ENCODE results near the gene NR2C1. TPM values are rescaled to one million over a fixed set of nuclear protein-coding genes. Genes with fewer than 3 reads are reported as not detected.
"Not testable (repeated sequence)": the region's sequence is repeated elsewhere in the genome, so short reads cannot be mapped to it uniquely, and the experiment has no call there.

Gene NR2C1
- total and polyA plus RNA-seq, 4 donors, result 9.5 to 59.5 (median 34.1) TPM

- DNase-seq (no peak), ATAC-seq (ENCODE audit: low FRiP score) (no peak)
- Histone ChIP-seq H3K27me3 (ENCODE audit: control insufficient read depth in 1 of 2, insufficient read depth in 2 of 2, low read length in 1 of 2) (no peaks in the 10 kb centered on the region), H3K4me1 (ENCODE audit: control insufficient read depth in 1 of 2, insufficient read depth in 2 of 2, low read length in 2 of 2) (peaks cover 4 to 6% of the 10 kb centered on the region in 2 donors), H3K27ac (ENCODE audit: low read depth in 1 of 2, low read length in 2 of 2) (no peak overlapping the region), H3K4me3 (ENCODE audit: low read length in 2 of 2) (no peak overlapping the region), H3K9me3 (ENCODE audit: control insufficient read depth, low read length) (no peaks in the 10 kb centered on the region), H3K36me3 (ENCODE audit: control insufficient read depth in 1 of 2, insufficient read depth in 2 of 2, low read length in 1 of 2) (no peaks in the 10 kb centered on the region)
- intact Hi-C loops (cut with DNase I), result loop anchor here (5.0 to 10.0 kb wide), 2 partner anchors 102 to 420 kb away; partner anchors contain the start of genes FGD6 (in 2 of the 2) and VEZT (in 2 of the 2)
- 56 to 59% methylated on average over 3 of the region's 3 CpGs for WGBS, 2 donors
These were observed 41.5 kb upstream of the NR2C1 start for GRCh38 chr12:95114766-95115405.

GRCh38 chr12:95107362-95107761 lies 33.9 kb upstream of the NR2C1 start:
- Histone ChIP-seq H3K27ac (ENCODE audit: low read depth in 1 of 2, low read length in 2 of 2) (no peak overlapping the region), H3K9me3 (ENCODE audit: control insufficient read depth, low read length) (no peaks in the 10 kb centered on the region), H3K4me3 (ENCODE audit: low read length in 2 of 2) (no peak overlapping the region), H3K27me3 (ENCODE audit: control insufficient read depth in 1 of 2, insufficient read depth in 2 of 2, low read length in 1 of 2) (no peaks in the 10 kb centered on the region), H3K36me3 (ENCODE audit: control insufficient read depth in 1 of 2, insufficient read depth in 2 of 2, low read length in 1 of 2) (peaks cover 0 to 3% of the 10 kb centered on the region in 2 donors), H3K4me1 (ENCODE audit: control insufficient read depth in 1 of 2, insufficient read depth in 2 of 2, low read length in 2 of 2) (no peaks in the 10 kb centered on the region)
- no peak for DNase-seq
- ATAC-seq (ENCODE audit: low FRiP score), result no peak
- WGBS, 2 donors, result 85% methylated on average over 7 of the region's 7 CpGs
- intact Hi-C loops (cut with DNase I), result no loop called here

- H3K36me3 ChIP-seq (ENCODE audit: control insufficient read depth in 1 of 2, insufficient read depth in 2 of 2, low read length in 1 of 2), result peaks cover 0 to 3% of the 10 kb centered on the region in 2 donors
- ATAC-seq (ENCODE audit: low FRiP score), result no peak
These were observed 32.1 kb upstream of the NR2C1 start for GRCh38 chr12:95105540-95105939.

GRCh38 chr12:95104919-95105452 lies 31.6 kb upstream of the NR2C1 start:
- H3K36me3 ChIP-seq (ENCODE audit: control insufficient read depth in 1 of 2, insufficient read depth in 2 of 2, low read length in 1 of 2), result peaks cover 0 to 3% of the 10 kb centered on the region in 2 donors
- 94 to 98% methylated on average over 2 of the region's 2 CpGs for WGBS, 2 donors
- no peaks in the 10 kb centered on the region for H3K4me1 ChIP-seq (ENCODE audit: control insufficient read depth in 1 of 2, insufficient read depth in 2 of 2, low read length in 2 of 2)
- no peak overlapping the region for H3K27ac ChIP-seq (ENCODE audit: low read depth in 1 of 2, low read length in 2 of 2)
- intact Hi-C loops (cut with DNase I), result no loop called here
- H3K4me3 ChIP-seq (ENCODE audit: low read length in 2 of 2), result no peak overlapping the region
- H3K9me3 ChIP-seq (ENCODE audit: control insufficient read depth, low read length), result no peaks in the 10 kb centered on the region
- ATAC-seq (ENCODE audit: low FRiP score), result no peak
- DNase-seq, result no peak
- no peaks in the 10 kb centered on the region for H3K27me3 ChIP-seq (ENCODE audit: control insufficient read depth in 1 of 2, insufficient read depth in 2 of 2, low read length in 1 of 2)

More at GRCh38 chr12:95105540-95105939, 32.1 kb upstream of the NR2C1 start:
- no peak for DNase-seq
- H3K27me3 ChIP-seq (ENCODE audit: control insufficient read depth in 1 of 2, insufficient read depth in 2 of 2, low read length in 1 of 2), result no peaks in the 10 kb centered on the region
- no peaks in the 10 kb centered on the region for H3K4me1 ChIP-seq (ENCODE audit: control insufficient read depth in 1 of 2, insufficient read depth in 2 of 2, low read length in 2 of 2)
- H3K4me3 ChIP-seq (ENCODE audit: low read length in 2 of 2), result no peak overlapping the region
- intact Hi-C loops (cut with DNase I), result no loop called here
- no peak overlapping the region for H3K27ac ChIP-seq (ENCODE audit: low read depth in 1 of 2, low read length in 2 of 2)
- H3K9me3 ChIP-seq (ENCODE audit: control insufficient read depth, low read length), result no peaks in the 10 kb centered on the region
- 95 to 96% methylated on average over 8 of the region's 8 CpGs for WGBS, 2 donors

- intact Hi-C loops (cut with DNase I), result no loop called here
- no peak for DNase-seq
- 82 to 85% methylated on average over 8 of the region's 8 CpGs for WGBS, 2 donors
- no peaks in the 10 kb centered on the region for H3K4me1 ChIP-seq (ENCODE audit: control insufficient read depth in 1 of 2, insufficient read depth in 2 of 2, low read length in 2 of 2)
- peaks cover 0 to 1% of the 10 kb centered on the region in 2 donors for H3K36me3 ChIP-seq (ENCODE audit: control insufficient read depth in 1 of 2, insufficient read depth in 2 of 2, low read length in 1 of 2)
- H3K27ac ChIP-seq (ENCODE audit: low read depth in 1 of 2, low read length in 2 of 2), result no peak overlapping the region
- H3K4me3 ChIP-seq (ENCODE audit: low read length in 2 of 2), result no peak overlapping the region
- H3K9me3 ChIP-seq (ENCODE audit: control insufficient read depth, low read length), result no peaks in the 10 kb centered on the region
- no peak for ATAC-seq (ENCODE audit: low FRiP score)
- H3K27me3 ChIP-seq (ENCODE audit: control insufficient read depth in 1 of 2, insufficient read depth in 2 of 2, low read length in 1 of 2), result no peaks in the 10 kb centered on the region
These were observed 29.7 kb upstream of the NR2C1 start for GRCh38 chr12:95102916-95103671.

- H3K27ac ChIP-seq (ENCODE audit: low read depth in 1 of 2, low read length in 2 of 2); DNase-seq; H3K4me1 ChIP-seq (ENCODE audit: control insufficient read depth in 1 of 2, insufficient read depth in 2 of 2, low read length in 2 of 2); H3K36me3 ChIP-seq (ENCODE audit: control insufficient read depth in 1 of 2, insufficient read depth in 2 of 2, low read length in 1 of 2); ATAC-seq (ENCODE audit: low FRiP score); H3K27me3 ChIP-seq (ENCODE audit: control insufficient read depth in 1 of 2, insufficient read depth in 2 of 2, low read length in 1 of 2); intact Hi-C loops (cut with DNase I); H3K9me3 ChIP-seq (ENCODE audit: control insufficient read depth, low read length); H3K4me3 ChIP-seq (ENCODE audit: low read length in 2 of 2): not testable (repeated sequence)
- 95 to 98% methylated on average over 5 of the region's 5 CpGs for WGBS, 2 donors
These were observed 28.5 kb upstream of the NR2C1 start for GRCh38 chr12:95101957-95102356.

- Histone ChIP-seq H3K4me1 (ENCODE audit: control insufficient read depth in 1 of 2, insufficient read depth in 2 of 2, low read length in 2 of 2) (no peaks in the 10 kb centered on the region), H3K36me3 (ENCODE audit: control insufficient read depth in 1 of 2, insufficient read depth in 2 of 2, low read length in 1 of 2) (peaks cover 0 to 1% of the 10 kb centered on the region in 2 donors), H3K9me3 (ENCODE audit: control insufficient read depth, low read length) (no peaks in the 10 kb centered on the region), H3K4me3 (ENCODE audit: low read length in 2 of 2) (no peak overlapping the region), H3K27me3 (ENCODE audit: control insufficient read depth in 1 of 2, insufficient read depth in 2 of 2, low read length in 1 of 2) (no peaks in the 10 kb centered on the region), H3K27ac (ENCODE audit: low read depth in 1 of 2, low read length in 2 of 2) (no peak overlapping the region)
- WGBS, 2 donors, result 64 to 68% methylated on average over 11 of the region's 11 CpGs
- no peak for DNase-seq
- intact Hi-C loops (cut with DNase I), result no loop called here
- ATAC-seq (ENCODE audit: low FRiP score), result no peak
These were observed 27.1 kb upstream of the NR2C1 start for GRCh38 chr12:95100264-95101190.

GRCh38 chr12:95099270-95099790 lies 25.9 kb upstream of the NR2C1 start:
- ATAC-seq (ENCODE audit: low FRiP score), result no peak
- intact Hi-C loops (cut with DNase I), result no loop called here
- H3K27ac ChIP-seq (ENCODE audit: low read depth in 1 of 2, low read length in 2 of 2), result no peak overlapping the region
- 98% methylated on average over 4 of the region's 4 CpGs for WGBS, 2 donors
- H3K4me3 ChIP-seq (ENCODE audit: low read length in 2 of 2), result no peak overlapping the region
- DNase-seq, result no peak
- H3K4me1 ChIP-seq (ENCODE audit: control insufficient read depth in 1 of 2, insufficient read depth in 2 of 2, low read length in 2 of 2), result no peaks in the 10 kb centered on the region
- no peaks in the 10 kb centered on the region for H3K9me3 ChIP-seq (ENCODE audit: control insufficient read depth, low read length)
- H3K36me3 ChIP-seq (ENCODE audit: control insufficient read depth in 1 of 2, insufficient read depth in 2 of 2, low read length in 1 of 2), result peaks cover 0 to 1% of the 10 kb centered on the region in 2 donors
- H3K27me3 ChIP-seq (ENCODE audit: control insufficient read depth in 1 of 2, insufficient read depth in 2 of 2, low read length in 1 of 2), result no peaks in the 10 kb centered on the region

Measured in aorta (tissue), 5 donors.